Ishikawa (cell line): ENCODE results near the gene VIPAS39.

Experiments
- CEBPB ChIP-seq: IDR thresholded peaks from 2 replicates; pipeline ENCODE4 v1.6.1; 2012
- EGR1 ChIP-seq: IDR thresholded peaks from 2 replicates; pipeline ENCODE4 v1.6.1; 2012
- FOXM1 ChIP-seq: IDR thresholded peaks from 2 replicates; pipeline ENCODE4 v1.6.1; 2012; ENCODE audit warnings: low read depth, borderline replicate concordance
- MAX ChIP-seq: IDR thresholded peaks from 2 replicates; pipeline ENCODE4 v1.6.1; 2012
- RAD21 ChIP-seq: IDR thresholded peaks from 2 replicates; pipeline ENCODE4 v1.6.1; 2012; ENCODE audit warnings: low read depth
- TAF1 ChIP-seq: IDR thresholded peaks from 2 replicates; pipeline ENCODE4 v1.6.1; 2012; ENCODE audit warnings: low read depth, mild to moderate bottlenecking

GRCh38 chr14:77490347-77490986, 33.1 kb upstream of the VIPAS39 start:
- no peak for TF ChIP-seq TAF1
- no peak for TF ChIP-seq EGR1
- no peak for TF ChIP-seq CEBPB
- no peak for TF ChIP-seq RAD21
- TF ChIP-seq MAX = no peak
- no peak for TF ChIP-seq FOXM1
